Activated CD4-positive, alpha-beta T cell treated with anti-CD3 and anti-CD28 coated beads for 1 hour (primary cell): Measurements from ENCODE around the gene SLF2.

ENCODE experiments used
- DNase-seq: peaks from one replicate; pipeline ENCODE4 v3.0.0-alpha.2; 2020

The SLF2 gene

GRCh38 chr10:100907175-100907574 is 5.6 kb upstream of the SLF2 start:
- no peak for DNase-seq

GRCh38 chr10:100907773-100908363 is 4.9 kb upstream of the SLF2 start:
- DNase-seq: no peak

- no peak for DNase-seq
Measured at GRCh38 chr10:100908378-100908777, 4.4 kb upstream of the SLF2 start.

GRCh38 chr10:100909501-100910263 is 3.1 kb upstream of the SLF2 start:
- no peak for DNase-seq

GRCh38 chr10:100911472-100911871 is 1.3 kb upstream of the SLF2 start:
- no peak for DNase-seq

GRCh38 chr10:100912013-100912604 is 654 bp upstream of the SLF2 start:
- no peak for DNase-seq

- DNase-seq: no peak
Measured at GRCh38 chr10:100913470-100913865, 705 bp downstream of the SLF2 start.

- DNase-seq: no peak
Measured at GRCh38 chr10:100917071-100917470, 4.3 kb downstream of the SLF2 start.

- no peak for DNase-seq
Measured at GRCh38 chr10:100923580-100923979, 10.8 kb downstream of the SLF2 start.

- no peak for DNase-seq
Measured at GRCh38 chr10:100927266-100927665, 14.5 kb downstream of the SLF2 start.

- DNase-seq: no peak
Measured at GRCh38 chr10:100928039-100928438, 15.3 kb downstream of the SLF2 start.

GRCh38 chr10:100930368-100930767 is 17.6 kb downstream of the SLF2 start:
- DNase-seq: no peak

- no peak for DNase-seq
Measured at GRCh38 chr10:100934084-100934659, 21.4 kb downstream of the SLF2 start.

- DNase-seq: no peak
Measured at GRCh38 chr10:100939763-100940344, 27.1 kb downstream of the SLF2 start.

GRCh38 chr10:100942229-100942628 is 29.5 kb downstream of the SLF2 start:
- no peak for DNase-seq

- DNase-seq: no peak
Measured at GRCh38 chr10:100943508-100943907, 30.7 kb downstream of the SLF2 start.

GRCh38 chr10:100945754-100946153 is 33.0 kb downstream of the SLF2 start:
- no peak for DNase-seq

- no peak for DNase-seq
Measured at GRCh38 chr10:100948916-100949315, 36.2 kb downstream of the SLF2 start.

- no peak for DNase-seq
Measured at GRCh38 chr10:100960251-100960650, 47.5 kb downstream of the SLF2 start.

- DNase-seq: no peak
Measured at GRCh38 chr10:100962351-100963080, 49.8 kb downstream of the SLF2 start.

- no peak for DNase-seq
Measured at GRCh38 chr10:100963826-100964225, 51.1 kb downstream of the SLF2 start.

- no peak for DNase-seq
Measured at GRCh38 chr10:100965820-100966219, 53.1 kb downstream of the SLF2 start.

- no peak for DNase-seq
Measured at GRCh38 chr10:100966887-100967286, 54.1 kb downstream of the SLF2 start.
